ENCODE measurements around the gene MYCT1.

DNA sequence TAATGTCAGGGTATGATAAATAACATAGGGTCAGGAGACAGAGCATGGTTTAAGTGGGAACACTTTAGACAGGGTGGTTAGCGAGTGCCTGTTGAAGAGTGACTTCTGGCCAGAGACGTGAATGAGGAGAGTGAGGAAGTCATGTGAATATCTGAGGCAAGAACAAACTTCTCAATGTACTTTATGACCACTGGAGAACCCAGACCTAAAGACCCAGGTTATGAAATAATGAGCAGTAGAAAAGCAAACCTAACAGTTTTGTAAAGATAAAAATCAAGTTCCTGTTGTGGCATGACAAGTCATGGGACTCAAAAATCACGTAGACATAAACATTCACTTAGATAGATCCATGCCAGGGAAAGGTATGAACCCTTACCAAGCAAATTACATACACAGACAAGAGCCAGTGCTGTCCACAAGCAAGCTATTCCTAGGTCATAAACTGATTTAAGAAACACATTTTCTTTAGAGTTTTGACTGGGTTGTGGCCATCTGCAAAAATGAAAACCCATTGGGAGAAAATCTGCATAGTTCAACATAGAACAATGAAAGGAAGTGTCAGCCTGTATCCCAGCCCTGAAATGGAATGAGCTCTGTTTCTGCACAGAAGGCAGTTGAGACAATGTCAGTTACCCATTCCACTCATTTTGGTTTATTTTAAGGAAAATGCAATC, 2.2 kb upstream of the MYCT1 start:
- TF ChIP-seq, protein P1, sequence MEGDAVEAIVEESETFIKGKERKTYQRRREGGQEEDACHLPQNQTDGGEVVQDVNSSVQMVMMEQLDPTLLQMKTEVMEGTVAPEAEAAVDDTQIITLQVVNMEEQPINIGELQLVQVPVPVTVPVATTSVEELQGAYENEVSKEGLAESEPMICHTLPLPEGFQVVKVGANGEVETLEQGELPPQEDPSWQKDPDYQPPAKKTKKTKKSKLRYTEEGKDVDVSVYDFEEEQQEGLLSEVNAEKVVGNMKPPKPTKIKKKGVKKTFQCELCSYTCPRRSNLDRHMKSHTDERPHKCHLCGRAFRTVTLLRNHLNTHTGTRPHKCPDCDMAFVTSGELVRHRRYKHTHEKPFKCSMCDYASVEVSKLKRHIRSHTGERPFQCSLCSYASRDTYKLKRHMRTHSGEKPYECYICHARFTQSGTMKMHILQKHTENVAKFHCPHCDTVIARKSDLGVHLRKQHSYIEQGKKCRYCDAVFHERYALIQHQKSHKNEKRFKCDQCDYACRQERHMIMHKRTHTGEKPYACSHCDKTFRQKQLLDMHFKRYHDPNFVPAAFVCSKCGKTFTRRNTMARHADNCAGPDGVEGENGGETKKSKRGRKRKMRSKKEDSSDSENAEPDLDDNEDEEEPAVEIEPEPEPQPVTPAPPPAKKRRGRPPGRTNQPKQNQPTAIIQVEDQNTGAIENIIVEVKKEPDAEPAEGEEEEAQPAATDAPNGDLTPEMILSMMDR (IDR thresholded peaks at IDR 0.05; ENCODE audit: low read depth, low read length) = no peak
- TF ChIP-seq POLR2A (IDR thresholded peaks at IDR 0.05; ENCODE audit: extremely low read depth, insufficient read length) = no peak
- TF ChIP-seq MYC (IDR thresholded peaks at IDR 0.05; ENCODE audit: low read depth, low read length) = no peak
